ENCODE results near the gene COL25A1.
"Not testable (repeated sequence)": the region's sequence is repeated elsewhere in the genome, so short reads cannot be mapped to it uniquely, and the experiment has no call there.

- TF ChIP-seq POLR2A, CTCF (IDR thresholded peaks at IDR 0.05): not testable (repeated sequence)
Measured at GRCh38 chr4:109070677-109071076, 231.8 kb downstream of the COL25A1 start.
